ENCODE results near the gene PI4KB. TPM values are rescaled to one million over a fixed set of nuclear protein-coding genes. Genes with fewer than 3 reads are reported as not detected.
A peak's percentile ranks its signal among the peaks of the same experiment; 100 is the strongest.

PI4KB gene
- total and polyA plus RNA-seq, 9 of the 15 experiments (the other 6 are each of a cell fraction or from before 2014, with no cell fraction given), result 3.1 to 65.4 (median 45.1) TPM

DNA sequence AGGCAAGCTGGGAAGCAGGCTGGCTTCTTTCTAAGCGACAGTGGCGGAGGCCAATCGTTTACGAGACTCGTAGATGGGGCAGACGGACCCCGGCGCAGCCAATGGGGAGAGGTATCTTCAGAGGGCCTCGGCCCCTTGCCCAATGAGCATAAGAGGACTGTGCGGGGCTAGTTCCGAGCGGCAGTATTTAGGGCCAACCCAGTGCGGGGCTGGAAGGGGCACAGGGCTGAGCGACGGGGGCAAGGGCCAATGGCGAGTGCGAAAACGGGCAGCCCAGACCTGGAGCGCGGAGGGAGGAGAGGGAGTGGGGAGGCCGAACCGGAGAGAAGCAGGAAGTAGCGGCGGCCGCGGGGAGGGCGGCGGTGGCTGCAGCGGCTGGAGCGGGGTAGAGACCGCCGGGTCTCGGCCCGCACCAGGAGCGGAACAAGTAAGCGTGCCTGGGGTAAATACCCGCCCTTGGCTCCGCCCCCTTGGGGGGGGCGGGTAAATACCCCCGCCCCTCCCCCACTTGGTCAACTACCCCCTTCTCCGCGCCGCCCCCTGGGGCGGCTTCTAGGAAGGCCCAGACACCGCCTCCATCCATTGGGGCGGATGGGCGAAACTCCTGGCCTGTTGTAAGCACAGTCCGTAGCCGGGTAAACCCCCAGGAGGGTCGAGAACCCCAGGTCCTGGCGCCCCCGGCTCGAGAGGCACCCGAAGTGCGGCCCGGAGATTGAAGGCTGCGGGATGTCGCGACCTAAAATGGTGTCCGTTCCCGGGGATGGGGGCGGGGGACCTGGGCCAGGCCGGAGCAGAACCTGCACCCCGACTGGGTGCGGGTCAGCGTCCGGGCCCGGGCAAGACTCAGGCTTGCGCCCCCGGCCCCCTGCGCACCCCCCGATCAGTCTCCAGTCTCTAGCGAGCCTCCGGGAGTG lies 45.0 kb downstream of the PI4KB start, which contains the start of gene ZNF687 (continued):
- TF ChIP-seq, protein P1, sequence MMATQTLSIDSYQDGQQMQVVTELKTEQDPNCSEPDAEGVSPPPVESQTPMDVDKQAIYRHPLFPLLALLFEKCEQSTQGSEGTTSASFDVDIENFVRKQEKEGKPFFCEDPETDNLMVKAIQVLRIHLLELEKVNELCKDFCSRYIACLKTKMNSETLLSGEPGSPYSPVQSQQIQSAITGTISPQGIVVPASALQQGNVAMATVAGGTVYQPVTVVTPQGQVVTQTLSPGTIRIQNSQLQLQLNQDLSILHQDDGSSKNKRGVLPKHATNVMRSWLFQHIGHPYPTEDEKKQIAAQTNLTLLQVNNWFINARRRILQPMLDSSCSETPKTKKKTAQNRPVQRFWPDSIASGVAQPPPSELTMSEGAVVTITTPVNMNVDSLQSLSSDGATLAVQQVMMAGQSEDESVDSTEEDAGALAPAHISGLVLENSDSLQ (IDR thresholded peaks at IDR 0.05), result peak; percentile 100
- 0 out of 2 replicates have a peak, but pooled peaks have one; percentile 2 for TF ChIP-seq SPI1 (IDR thresholded peaks at IDR 0.05; ENCODE audit: borderline replicate concordance, low read depth, low read length)
- TF ChIP-seq KLF1 (tag; IDR thresholded peaks at IDR 0.05), result no peak
- TF ChIP-seq HINFP (tag; conservative IDR thresholded peaks at IDR 0.05; ENCODE audit: low read depth), result no peak
- no peak for TF ChIP-seq ZNF717 (CRISPR knock-in tag; IDR thresholded peaks at IDR 0.05)
- no peak; the same call in none of the 2 replicates for TF ChIP-seq MTA3 (IDR thresholded peaks at IDR 0.05; ENCODE audit: borderline replicate concordance)
- TF ChIP-seq, protein P2, sequence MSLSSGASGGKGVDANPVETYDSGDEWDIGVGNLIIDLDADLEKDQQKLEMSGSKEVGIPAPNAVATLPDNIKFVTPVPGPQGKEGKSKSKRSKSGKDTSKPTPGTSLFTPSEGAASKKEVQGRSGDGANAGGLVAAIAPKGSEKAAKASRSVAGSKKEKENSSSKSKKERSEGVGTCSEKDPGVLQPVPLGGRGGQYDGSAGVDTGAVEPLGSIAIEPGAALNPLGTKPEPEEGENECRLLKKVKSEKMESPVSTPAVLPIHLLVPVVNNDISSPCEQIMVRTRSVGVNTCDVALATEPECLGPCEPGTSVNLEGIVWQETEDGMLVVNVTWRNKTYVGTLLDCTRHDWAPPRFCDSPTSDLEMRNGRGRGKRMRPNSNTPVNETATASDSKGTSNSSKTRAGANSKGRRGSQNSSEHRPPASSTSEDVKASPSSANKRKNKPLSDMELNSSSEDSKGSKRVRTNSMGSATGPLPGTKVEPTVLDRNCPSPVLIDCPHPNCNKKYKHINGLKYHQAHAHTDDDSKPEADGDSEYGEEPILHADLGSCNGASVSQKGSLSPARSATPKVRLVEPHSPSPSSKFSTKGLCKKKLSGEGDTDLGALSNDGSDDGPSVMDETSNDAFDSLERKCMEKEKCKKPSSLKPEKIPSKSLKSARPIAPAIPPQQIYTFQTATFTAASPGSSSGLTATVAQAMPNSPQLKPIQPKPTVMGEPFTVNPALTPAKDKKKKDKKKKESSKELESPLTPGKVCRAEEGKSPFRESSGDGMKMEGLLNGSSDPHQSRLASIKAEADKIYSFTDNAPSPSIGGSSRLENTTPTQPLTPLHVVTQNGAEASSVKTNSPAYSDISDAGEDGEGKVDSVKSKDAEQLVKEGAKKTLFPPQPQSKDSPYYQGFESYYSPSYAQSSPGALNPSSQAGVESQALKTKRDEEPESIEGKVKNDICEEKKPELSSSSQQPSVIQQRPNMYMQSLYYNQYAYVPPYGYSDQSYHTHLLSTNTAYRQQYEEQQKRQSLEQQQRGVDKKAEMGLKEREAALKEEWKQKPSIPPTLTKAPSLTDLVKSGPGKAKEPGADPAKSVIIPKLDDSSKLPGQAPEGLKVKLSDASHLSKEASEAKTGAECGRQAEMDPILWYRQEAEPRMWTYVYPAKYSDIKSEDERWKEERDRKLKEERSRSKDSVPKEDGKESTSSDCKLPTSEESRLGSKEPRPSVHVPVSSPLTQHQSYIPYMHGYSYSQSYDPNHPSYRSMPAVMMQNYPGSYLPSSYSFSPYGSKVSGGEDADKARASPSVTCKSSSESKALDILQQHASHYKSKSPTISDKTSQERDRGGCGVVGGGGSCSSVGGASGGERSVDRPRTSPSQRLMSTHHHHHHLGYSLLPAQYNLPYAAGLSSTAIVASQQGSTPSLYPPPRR (CRISPR knock-in tag; IDR thresholded peaks at IDR 0.05; ENCODE audit: borderline replicate concordance), result peak; percentile 19; the same call in 1 of the 2 replicates
- TF ChIP-seq, protein P3, sequence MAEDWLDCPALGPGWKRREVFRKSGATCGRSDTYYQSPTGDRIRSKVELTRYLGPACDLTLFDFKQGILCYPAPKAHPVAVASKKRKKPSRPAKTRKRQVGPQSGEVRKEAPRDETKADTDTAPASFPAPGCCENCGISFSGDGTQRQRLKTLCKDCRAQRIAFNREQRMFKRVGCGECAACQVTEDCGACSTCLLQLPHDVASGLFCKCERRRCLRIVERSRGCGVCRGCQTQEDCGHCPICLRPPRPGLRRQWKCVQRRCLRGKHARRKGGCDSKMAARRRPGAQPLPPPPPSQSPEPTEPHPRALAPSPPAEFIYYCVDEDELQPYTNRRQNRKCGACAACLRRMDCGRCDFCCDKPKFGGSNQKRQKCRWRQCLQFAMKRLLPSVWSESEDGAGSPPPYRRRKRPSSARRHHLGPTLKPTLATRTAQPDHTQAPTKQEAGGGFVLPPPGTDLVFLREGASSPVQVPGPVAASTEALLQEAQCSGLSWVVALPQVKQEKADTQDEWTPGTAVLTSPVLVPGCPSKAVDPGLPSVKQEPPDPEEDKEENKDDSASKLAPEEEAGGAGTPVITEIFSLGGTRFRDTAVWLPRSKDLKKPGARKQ (CRISPR knock-in tag; IDR thresholded peaks at IDR 0.05), result no peak
- TF ChIP-seq ZNF707 (CRISPR knock-in tag; conservative IDR thresholded peaks at IDR 0.05), result no peak
- TF ChIP-seq SMARCB1 (IDR thresholded peaks at IDR 0.05; ENCODE audit: insufficient read length, low read depth), result no peak
- TF ChIP-seq SP2 (IDR thresholded peaks at IDR 0.05; ENCODE audit: extremely low read depth, low read depth, low read length, poor library complexity, severe bottlenecking), result peak; percentile 98
- no peak for TF ChIP-seq ZNF197 (CRISPR knock-in tag; IDR thresholded peaks at IDR 0.05; ENCODE audit: low read depth)
- TF ChIP-seq, protein P4, sequence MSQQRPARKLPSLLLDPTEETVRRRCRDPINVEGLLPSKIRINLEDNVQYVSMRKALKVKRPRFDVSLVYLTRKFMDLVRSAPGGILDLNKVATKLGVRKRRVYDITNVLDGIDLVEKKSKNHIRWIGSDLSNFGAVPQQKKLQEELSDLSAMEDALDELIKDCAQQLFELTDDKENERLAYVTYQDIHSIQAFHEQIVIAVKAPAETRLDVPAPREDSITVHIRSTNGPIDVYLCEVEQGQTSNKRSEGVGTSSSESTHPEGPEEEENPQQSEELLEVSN (IDR thresholded peaks at IDR 0.05; ENCODE audit: borderline replicate concordance in 1 of 2, extremely low read depth in 1 of 2, insufficient read depth in 1 of 2, insufficient read length in 1 of 2, low read depth in 1 of 2, low read length in 1 of 2, poor library complexity in 1 of 2, severe bottlenecking in 1 of 2), result peak in 1 of 2 experiments; percentile 24
- TF ChIP-seq SP1 (CRISPR knock-in tag; IDR thresholded peaks at IDR 0.05), result no peak
- peak; percentile 81; the same call in 1 of the 2 replicates for TF ChIP-seq CREM (IDR thresholded peaks at IDR 0.05; ENCODE audit: low read depth)
